ENCODE measurements around the gene TUBB6. TPM values are rescaled to one million over a fixed set of nuclear protein-coding genes. Genes with fewer than 3 reads are reported as not detected.
A peak's percentile ranks its signal among the peaks of the same experiment; 100 is the strongest.

The TUBB6 gene
- polyA plus RNA-seq, 4 donors: 11.9 to 56.4 (median 29.5) TPM

DNA sequence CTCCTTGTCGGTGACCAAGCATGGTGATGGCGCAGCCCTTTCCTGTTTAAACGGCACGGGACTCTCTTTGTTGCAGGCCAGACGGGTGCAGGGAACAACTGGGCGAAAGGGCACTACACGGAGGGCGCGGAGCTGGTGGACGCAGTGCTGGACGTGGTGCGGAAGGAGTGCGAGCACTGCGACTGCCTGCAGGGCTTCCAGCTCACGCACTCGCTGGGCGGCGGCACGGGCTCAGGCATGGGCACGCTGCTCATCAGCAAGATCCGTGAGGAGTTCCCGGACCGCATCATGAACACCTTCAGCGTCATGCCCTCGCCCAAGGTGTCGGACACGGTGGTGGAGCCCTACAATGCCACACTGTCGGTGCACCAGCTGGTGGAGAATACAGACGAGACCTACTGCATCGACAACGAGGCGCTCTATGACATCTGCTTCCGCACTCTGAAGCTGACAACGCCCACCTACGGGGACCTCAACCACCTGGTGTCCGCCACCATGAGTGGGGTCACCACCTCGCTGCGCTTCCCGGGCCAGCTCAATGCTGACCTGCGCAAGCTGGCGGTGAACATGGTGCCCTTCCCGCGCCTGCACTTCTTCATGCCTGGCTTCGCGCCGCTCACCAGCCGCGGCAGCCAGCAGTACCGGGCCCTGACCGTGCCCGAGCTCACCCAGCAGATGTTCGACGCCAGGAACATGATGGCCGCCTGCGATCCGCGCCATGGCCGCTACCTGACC lies 17.1 kb downstream of the TUBB6 start:
- H3K27me3 ChIP-seq (ENCODE audit: control insufficient read depth in 3 of 3, insufficient read depth in 3 of 3, low read length in 3 of 3): no peaks in the 10 kb centered on the region
- peaks cover 4 to 60% (median 19%) of the 10 kb centered on the region in 3 donors for H3K36me3 ChIP-seq (ENCODE audit: control insufficient read depth in 3 of 3, insufficient read depth in 2 of 3, low read depth in 1 of 3, low read length in 3 of 3)
- 97 to 98% (median 98%) methylated on average over 58 of the region's 58 CpGs for WGBS, 3 donors
- FAIRE-seq (no peak), DNase-seq (no peak)
- no peaks in the 10 kb centered on the region for H3K9me3 ChIP-seq (ENCODE audit: control insufficient read depth in 2 of 2, insufficient read depth in 1 of 2, low read depth in 1 of 2, low read length in 1 of 2)
- H3K4me1 ChIP-seq (ENCODE audit: control insufficient read depth in 3 of 3, insufficient read depth in 2 of 3, low read depth in 1 of 3, low read length in 2 of 3): no peaks in the 10 kb centered on the region
- no peak overlapping the region for H3K4me3 ChIP-seq (ENCODE audit: low read depth in 1 of 3, low read length in 3 of 3)
- no peak overlapping the region for H3K27ac ChIP-seq (ENCODE audit: low read depth in 1 of 3, low read length in 2 of 3)

DNA sequence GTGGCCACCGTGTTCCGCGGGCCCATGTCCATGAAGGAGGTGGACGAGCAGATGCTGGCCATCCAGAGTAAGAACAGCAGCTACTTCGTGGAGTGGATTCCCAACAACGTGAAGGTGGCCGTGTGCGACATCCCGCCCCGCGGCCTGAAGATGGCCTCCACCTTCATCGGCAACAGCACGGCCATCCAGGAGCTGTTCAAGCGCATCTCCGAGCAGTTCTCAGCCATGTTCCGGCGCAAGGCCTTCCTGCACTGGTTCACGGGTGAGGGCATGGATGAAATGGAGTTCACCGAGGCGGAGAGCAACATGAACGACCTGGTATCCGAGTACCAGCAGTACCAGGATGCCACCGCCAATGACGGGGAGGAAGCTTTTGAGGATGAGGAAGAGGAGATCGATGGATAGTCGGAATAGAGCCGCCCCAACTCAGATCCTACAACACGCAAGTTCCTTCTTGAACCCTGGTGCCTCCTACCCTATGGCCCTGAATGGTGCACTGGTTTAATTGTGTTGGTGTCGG lies 17.7 kb downstream of the TUBB6 start:
- Histone ChIP-seq H3K4me1 (ENCODE audit: control insufficient read depth in 3 of 3, insufficient read depth in 2 of 3, low read depth in 1 of 3, low read length in 2 of 3) (no peaks in the 10 kb centered on the region), H3K4me3 (ENCODE audit: low read depth in 1 of 3, low read length in 3 of 3) (no peak overlapping the region), H3K27me3 (ENCODE audit: control insufficient read depth in 3 of 3, insufficient read depth in 3 of 3, low read length in 3 of 3) (no peaks in the 10 kb centered on the region), H3K27ac (ENCODE audit: low read depth in 1 of 3, low read length in 2 of 3) (no peak overlapping the region), H3K36me3 (ENCODE audit: control insufficient read depth in 3 of 3, insufficient read depth in 2 of 3, low read depth in 1 of 3, low read length in 3 of 3) (peaks cover 4 to 63% (median 19%) of the 10 kb centered on the region in 3 donors), H3K9me3 (ENCODE audit: control insufficient read depth in 2 of 2, insufficient read depth in 1 of 2, low read depth in 1 of 2, low read length in 1 of 2) (no peaks in the 10 kb centered on the region)
- FAIRE-seq (no peak), DNase-seq (no peak)
- WGBS, 3 donors: 97 to 98% (median 98%) methylated on average over 29 of the region's 29 CpGs

DNA sequence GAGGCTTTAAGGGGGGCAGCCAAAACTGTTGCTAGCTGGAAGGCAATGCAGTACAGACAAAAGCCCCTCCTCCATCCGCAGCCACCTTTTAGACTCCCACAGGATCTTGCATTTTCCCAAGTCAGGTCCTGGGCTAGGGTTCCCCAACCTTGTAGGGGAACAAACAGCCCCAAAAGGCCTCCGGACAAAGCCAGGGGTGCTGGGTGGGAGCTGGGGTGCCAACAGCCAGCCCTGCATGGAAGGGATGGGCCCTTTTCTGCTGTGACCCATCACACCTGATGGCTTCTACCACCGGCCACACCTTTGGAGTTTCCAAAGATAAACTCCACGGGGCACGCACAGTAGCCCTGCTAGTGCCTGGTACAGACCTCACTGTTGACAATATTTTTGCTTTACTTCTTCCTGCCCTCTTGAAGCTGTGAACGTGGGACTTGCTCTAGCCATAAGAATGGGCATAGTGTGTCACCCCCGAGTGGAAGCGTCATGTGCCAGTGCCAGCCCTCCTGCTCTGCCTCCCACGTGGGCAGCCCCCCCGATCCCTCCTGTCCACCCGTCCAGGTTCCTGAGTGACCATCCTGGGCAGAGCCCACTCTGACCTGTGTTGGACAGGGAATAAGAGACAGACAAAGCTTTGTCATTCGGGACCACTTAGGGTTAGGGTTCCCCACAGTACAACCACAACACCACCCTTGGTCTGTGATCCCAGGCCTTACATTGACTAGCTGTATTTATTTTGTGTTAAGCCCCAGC lies 18.8 kb downstream of the TUBB6 start:
- no peaks in the 10 kb centered on the region for H3K9me3 ChIP-seq (ENCODE audit: control insufficient read depth in 2 of 2, insufficient read depth in 1 of 2, low read depth in 1 of 2, low read length in 1 of 2)
- no peak for DNase-seq
- H3K36me3 ChIP-seq (ENCODE audit: control insufficient read depth in 3 of 3, insufficient read depth in 2 of 3, low read depth in 1 of 3, low read length in 3 of 3): peaks cover 4 to 66% (median 19%) of the 10 kb centered on the region in 3 donors
- H3K4me1 ChIP-seq (ENCODE audit: control insufficient read depth in 3 of 3, insufficient read depth in 2 of 3, low read depth in 1 of 3, low read length in 2 of 3): no peaks in the 10 kb centered on the region
- WGBS, 3 donors: 90 to 91% (median 91%) methylated on average over 12 of the region's 12 CpGs
- H3K27ac ChIP-seq (ENCODE audit: low read depth in 1 of 3, low read length in 2 of 3): no peak overlapping the region
- no peak overlapping the region for H3K4me3 ChIP-seq (ENCODE audit: low read depth in 1 of 3, low read length in 3 of 3)
- FAIRE-seq: no peak
- H3K27me3 ChIP-seq (ENCODE audit: control insufficient read depth in 3 of 3, insufficient read depth in 3 of 3, low read length in 3 of 3): no peaks in the 10 kb centered on the region

DNA sequence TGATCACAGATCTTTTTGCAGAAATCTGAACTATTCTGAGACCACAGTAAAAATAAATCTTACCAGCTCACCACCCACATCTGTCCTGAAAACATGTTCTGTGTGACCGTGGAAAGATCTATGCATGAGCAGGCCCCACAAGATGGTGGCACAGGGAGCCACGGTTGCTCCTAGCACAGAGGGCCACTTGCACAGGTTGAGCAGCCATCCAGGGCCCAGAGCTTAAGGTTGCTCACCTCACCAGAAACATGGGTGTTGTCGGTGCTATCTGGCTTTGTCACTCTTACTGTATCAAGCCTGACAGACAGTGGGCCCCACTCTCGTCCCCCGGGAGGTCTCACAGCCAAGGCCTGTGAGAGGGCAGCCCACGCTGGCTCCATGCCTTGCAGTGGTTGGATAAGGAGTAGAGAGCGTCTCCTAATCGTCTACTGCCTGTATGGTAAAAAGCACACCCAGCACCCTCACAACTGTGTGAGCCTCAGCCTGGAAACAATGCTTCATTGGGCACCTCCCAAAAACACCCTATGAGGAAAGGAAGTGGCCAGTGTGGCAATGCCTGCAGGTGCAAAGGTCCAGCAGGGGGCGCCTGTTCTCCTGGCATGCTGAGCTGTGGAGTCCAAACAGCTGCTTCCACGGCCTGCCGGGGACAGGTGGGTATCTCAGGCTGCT lies 19.6 kb downstream of the TUBB6 start:
- no peak for FAIRE-seq

DNA sequence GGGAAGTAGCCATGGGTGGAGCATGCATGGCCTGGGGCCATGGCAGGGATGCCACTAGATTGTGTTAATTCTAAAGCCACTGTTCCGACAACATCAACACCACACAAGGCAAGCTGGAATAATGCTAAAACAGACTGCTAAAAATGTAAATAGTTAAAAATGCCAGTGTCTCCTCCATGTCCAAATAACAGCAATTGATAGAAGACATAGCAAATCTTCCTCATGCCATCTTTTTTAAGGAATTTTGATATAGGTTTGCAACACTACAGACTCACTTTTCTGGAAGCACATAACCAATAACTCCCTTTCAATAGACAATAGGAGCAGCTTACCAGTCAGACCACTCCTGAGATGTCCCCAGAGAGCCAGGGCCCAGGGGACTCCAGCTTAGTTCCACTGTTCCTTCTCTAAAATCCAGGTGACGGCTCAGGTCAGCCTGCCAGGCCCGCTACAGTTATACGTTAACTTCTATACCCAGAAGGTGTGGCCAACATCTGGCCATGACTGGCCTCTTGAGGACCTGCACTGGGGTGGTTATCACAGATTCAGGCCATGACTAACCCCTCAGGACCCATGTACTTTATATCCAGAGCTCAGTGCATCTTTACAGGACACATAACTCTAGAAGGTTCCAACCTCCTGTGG lies 20.3 kb downstream of the TUBB6 start:
- DNase-seq (no peak), FAIRE-seq (no peak)
- Histone ChIP-seq H3K4me3 (ENCODE audit: low read depth in 1 of 3, low read length in 3 of 3) (no peak overlapping the region), H3K9me3 (ENCODE audit: control insufficient read depth in 2 of 2, insufficient read depth in 1 of 2, low read depth in 1 of 2, low read length in 1 of 2) (no peaks in the 10 kb centered on the region), H3K27ac (ENCODE audit: low read depth in 1 of 3, low read length in 2 of 3) (no peak overlapping the region), H3K27me3 (ENCODE audit: control insufficient read depth in 3 of 3, insufficient read depth in 3 of 3, low read length in 3 of 3) (no peaks in the 10 kb centered on the region), H3K36me3 (ENCODE audit: control insufficient read depth in 3 of 3, insufficient read depth in 2 of 3, low read depth in 1 of 3, low read length in 3 of 3) (peaks cover 4 to 65% (median 19%) of the 10 kb centered on the region in 3 donors), H3K4me1 (ENCODE audit: control insufficient read depth in 3 of 3, insufficient read depth in 2 of 3, low read depth in 1 of 3, low read length in 2 of 3) (no peaks in the 10 kb centered on the region)
- WGBS, 3 donors: 91 to 95% (median 95%) methylated on average over 4 of the region's 4 CpGs

More for the DNA sequence above, 19.6 kb downstream of the TUBB6 start:
- Histone ChIP-seq H3K4me1 (ENCODE audit: control insufficient read depth in 3 of 3, insufficient read depth in 2 of 3, low read depth in 1 of 3, low read length in 2 of 3) (no peaks in the 10 kb centered on the region), H3K9me3 (ENCODE audit: control insufficient read depth in 2 of 2, insufficient read depth in 1 of 2, low read depth in 1 of 2, low read length in 1 of 2) (no peaks in the 10 kb centered on the region), H3K27me3 (ENCODE audit: control insufficient read depth in 3 of 3, insufficient read depth in 3 of 3, low read length in 3 of 3) (no peaks in the 10 kb centered on the region), H3K27ac (ENCODE audit: low read depth in 1 of 3, low read length in 2 of 3) (no peak overlapping the region), H3K4me3 (ENCODE audit: low read depth in 1 of 3, low read length in 3 of 3) (no peak overlapping the region), H3K36me3 (ENCODE audit: control insufficient read depth in 3 of 3, insufficient read depth in 2 of 3, low read depth in 1 of 3, low read length in 3 of 3) (peaks cover 4 to 67% (median 19%) of the 10 kb centered on the region in 3 donors)
- peak; percentile 70 to 76 for DNase-seq
- WGBS, 3 donors: 62 to 65% (median 64%) methylated on average over 11 of the region's 11 CpGs

DNA sequence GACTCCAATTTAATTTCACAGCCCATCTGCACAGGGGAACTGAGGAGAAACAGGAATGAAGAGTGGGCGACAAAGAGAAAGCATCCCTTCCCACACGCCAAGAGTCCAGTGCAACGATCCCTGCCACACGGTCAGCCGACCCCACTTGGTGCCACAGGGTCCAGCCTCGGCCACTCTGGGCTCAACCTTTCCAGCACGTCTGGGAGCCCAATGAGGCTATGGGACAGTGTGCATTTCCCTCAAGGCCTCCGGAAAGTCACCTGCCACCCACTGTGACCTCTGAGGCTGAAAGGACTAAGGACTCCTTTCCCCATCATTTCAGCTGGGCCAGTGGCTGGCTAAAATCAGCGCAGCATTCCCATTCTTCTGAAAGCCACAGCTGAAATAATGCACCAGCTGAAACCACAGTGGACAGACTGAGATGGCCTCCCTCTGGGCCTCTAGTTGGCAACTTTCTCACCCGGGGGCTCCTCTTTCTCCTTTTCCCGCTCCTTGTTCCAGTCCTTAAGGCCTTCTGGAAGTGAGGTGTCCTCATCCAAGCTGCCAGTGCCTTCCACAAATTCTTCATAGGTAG lies 21.2 kb downstream of the TUBB6 start:
- no peak overlapping the region for H3K4me3 ChIP-seq (ENCODE audit: low read depth in 1 of 3, low read length in 3 of 3)
- peaks cover 4 to 73% (median 25%) of the 10 kb centered on the region in 3 donors for H3K36me3 ChIP-seq (ENCODE audit: control insufficient read depth in 3 of 3, insufficient read depth in 2 of 3, low read depth in 1 of 3, low read length in 3 of 3)
- 92 to 95% (median 92%) methylated on average over 11 of the region's 11 CpGs for WGBS, 3 donors
- H3K9me3 ChIP-seq (ENCODE audit: control insufficient read depth in 2 of 2, insufficient read depth in 1 of 2, low read depth in 1 of 2, low read length in 1 of 2): no peaks in the 10 kb centered on the region
- H3K27ac ChIP-seq (ENCODE audit: low read depth in 1 of 3, low read length in 2 of 3): no peak overlapping the region
- H3K27me3 ChIP-seq (ENCODE audit: control insufficient read depth in 3 of 3, insufficient read depth in 3 of 3, low read length in 3 of 3): no peaks in the 10 kb centered on the region
- FAIRE-seq (no peak), DNase-seq (no peak)
- H3K4me1 ChIP-seq (ENCODE audit: control insufficient read depth in 3 of 3, insufficient read depth in 2 of 3, low read depth in 1 of 3, low read length in 2 of 3): no peaks in the 10 kb centered on the region

DNA sequence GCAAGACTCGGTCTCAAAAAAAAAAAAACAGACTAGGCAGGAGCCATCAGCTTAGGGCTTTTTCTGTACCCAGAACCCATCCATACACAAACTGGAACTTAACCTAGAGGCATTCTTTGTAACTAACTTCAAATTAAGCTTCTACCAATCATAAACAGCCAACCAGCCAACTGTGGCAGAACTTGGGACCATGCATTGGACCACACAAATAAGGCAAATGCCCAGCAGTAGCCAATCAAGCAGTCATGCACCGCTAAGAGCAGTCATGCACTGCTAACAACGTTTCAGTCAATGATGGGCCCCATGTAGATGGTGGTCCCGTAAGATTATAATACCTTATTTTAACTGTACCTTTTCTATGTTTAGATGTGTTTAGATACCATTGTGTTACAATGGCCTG lies 22.7 kb downstream of the TUBB6 start:
- no peaks in the 10 kb centered on the region for H3K27me3 ChIP-seq (ENCODE audit: control insufficient read depth in 3 of 3, insufficient read depth in 3 of 3, low read length in 3 of 3)
- no peak for FAIRE-seq
- no peaks in the 10 kb centered on the region for H3K9me3 ChIP-seq (ENCODE audit: control insufficient read depth in 2 of 2, insufficient read depth in 1 of 2, low read depth in 1 of 2, low read length in 1 of 2)
- no peak overlapping the region for H3K4me3 ChIP-seq (ENCODE audit: low read depth in 1 of 3, low read length in 3 of 3)
- peaks cover 4 to 66% (median 20%) of the 10 kb centered on the region in 3 donors for H3K36me3 ChIP-seq (ENCODE audit: control insufficient read depth in 3 of 3, insufficient read depth in 2 of 3, low read depth in 1 of 3, low read length in 3 of 3)
- no peaks in the 10 kb centered on the region for H3K4me1 ChIP-seq (ENCODE audit: control insufficient read depth in 3 of 3, insufficient read depth in 2 of 3, low read depth in 1 of 3, low read length in 2 of 3)
- no peak for DNase-seq
- no peak overlapping the region for H3K27ac ChIP-seq (ENCODE audit: low read depth in 1 of 3, low read length in 2 of 3)
- WGBS, 3 donors: 92 to 99% (median 93%) methylated on average over 4 of the region's 4 CpGs
